ENCODE measurements around the gene CARF. TPM values are rescaled to one million over a fixed set of nuclear protein-coding genes. Genes with fewer than 3 reads are reported as not detected.
"Not testable (repeated sequence)": the region's sequence is repeated elsewhere in the genome, so short reads cannot be mapped to it uniquely, and the experiment has no call there.

Gene CARF
- total and polyA plus RNA-seq, 12 donors = 1.9 to 27.9 (median 10.1) TPM

GRCh38 chr2:202885190-202885589 lies 26.9 kb upstream of the CARF start:
- DNase-seq = no peak

GRCh38 chr2:202905507-202905906 lies 6.6 kb upstream of the CARF start:
- H3K36me3 ChIP-seq (replicated peaks in 1 of 2); H3K4me3 ChIP-seq; DNase-seq; H3K27me3 ChIP-seq; H3K27ac ChIP-seq; H3K9me3 ChIP-seq (replicated peaks in 1 of 3); intact Hi-C loops (cut with DNase I): not testable (repeated sequence)
- H3K4me1 ChIP-seq (replicated peaks in 1 of 2) = peaks cover 8 to 20% of the 10 kb centered on the region in 2 donors

More at GRCh38 chr2:202885190-202885589, 26.9 kb upstream of the CARF start:
- no peak overlapping the region for H3K4me3 ChIP-seq
- H3K27ac ChIP-seq = no peak overlapping the region
- no peaks in the 10 kb centered on the region for H3K4me1 ChIP-seq (replicated peaks in 1 of 2)
- no peaks in the 10 kb centered on the region for H3K9me3 ChIP-seq (replicated peaks in 1 of 3)
- WGBS, 4 donors = 84 to 92% (median 89%) methylated on average over 7 of the region's 7 CpGs
- peaks cover 0 to 17% of the 10 kb centered on the region in 2 donors for H3K36me3 ChIP-seq (replicated peaks in 1 of 2)
- H3K27me3 ChIP-seq = no peaks in the 10 kb centered on the region
- TF ChIP-seq POLR2A (IDR thresholded peaks at IDR 0.05) (no peak), CTCF (IDR thresholded peaks at IDR 0.05) (no peak)
- intact Hi-C loops (cut with DNase I) = no loop called here

GRCh38 chr2:202908186-202908585 lies 3.9 kb upstream of the CARF start:
- TF ChIP-seq CTCF (IDR thresholded peaks at IDR 0.05) = no peak
- H3K9me3 ChIP-seq (replicated peaks in 1 of 3) = no peaks in the 10 kb centered on the region
- H3K4me3 ChIP-seq = no peak overlapping the region
- H3K27ac ChIP-seq = no peak overlapping the region
- no peak for DNase-seq
- H3K36me3 ChIP-seq (replicated peaks in 1 of 2) = peaks cover 0 to 10% of the 10 kb centered on the region in 2 donors
- WGBS, 4 donors = 82 to 85% (median 84%) methylated on average over 5 of the region's 5 CpGs
- no peaks in the 10 kb centered on the region for H3K27me3 ChIP-seq
- intact Hi-C loops (cut with DNase I) = no loop called here
- peaks cover 14 to 29% of the 10 kb centered on the region in 2 donors for H3K4me1 ChIP-seq (replicated peaks in 1 of 2)

- Histone ChIP-seq H3K4me1 (replicated peaks in 1 of 2) (peaks cover 16 to 34% of the 10 kb centered on the region in 2 donors), H3K27ac (no peak overlapping the region), H3K27me3 (no peaks in the 10 kb centered on the region), H3K9me3 (replicated peaks in 1 of 3) (no peaks in the 10 kb centered on the region), H3K4me3 (no peak overlapping the region), H3K36me3 (replicated peaks in 1 of 2) (peaks cover 0 to 10% of the 10 kb centered on the region in 2 donors)
- DNase-seq = no peak
- intact Hi-C loops (cut with DNase I) = no loop called here
- WGBS, 4 donors = 88 to 94% (median 92%) methylated on average over 6 of the region's 6 CpGs
- TF ChIP-seq POLR2A (IDR thresholded peaks at IDR 0.05) (no peak), CTCF (IDR thresholded peaks at IDR 0.05) (no peak)
Observed at GRCh38 chr2:202909394-202910192, 2.5 kb upstream of the CARF start.

- H3K27me3 ChIP-seq; H3K27ac ChIP-seq; H3K36me3 ChIP-seq (replicated peaks in 1 of 2); intact Hi-C loops (cut with DNase I); H3K9me3 ChIP-seq (replicated peaks in 1 of 3); DNase-seq: not testable (repeated sequence)
- 70 to 89% (median 73%) methylated on average over 2 to 5 of the region's 5 CpGs for WGBS, 4 donors
- Histone ChIP-seq H3K4me1 (replicated peaks in 1 of 2) (peaks cover 16 to 34% of the 10 kb centered on the region in 2 donors), H3K4me3 (peak overlapping the region in 1 of 4 donors; percentile 88)
Observed at GRCh38 chr2:202910250-202910649, 1.8 kb upstream of the CARF start.

Measured in adrenal gland (tissue), 12 donors.